Fibroblast of skin of scalp (primary cell): ENCODE measurements around the gene STX16.

Experiments
- DNase-seq: peaks from one replicate; pipeline ENCODE4 v3.0.0-alpha.2; 2013

The STX16 gene

DNA sequence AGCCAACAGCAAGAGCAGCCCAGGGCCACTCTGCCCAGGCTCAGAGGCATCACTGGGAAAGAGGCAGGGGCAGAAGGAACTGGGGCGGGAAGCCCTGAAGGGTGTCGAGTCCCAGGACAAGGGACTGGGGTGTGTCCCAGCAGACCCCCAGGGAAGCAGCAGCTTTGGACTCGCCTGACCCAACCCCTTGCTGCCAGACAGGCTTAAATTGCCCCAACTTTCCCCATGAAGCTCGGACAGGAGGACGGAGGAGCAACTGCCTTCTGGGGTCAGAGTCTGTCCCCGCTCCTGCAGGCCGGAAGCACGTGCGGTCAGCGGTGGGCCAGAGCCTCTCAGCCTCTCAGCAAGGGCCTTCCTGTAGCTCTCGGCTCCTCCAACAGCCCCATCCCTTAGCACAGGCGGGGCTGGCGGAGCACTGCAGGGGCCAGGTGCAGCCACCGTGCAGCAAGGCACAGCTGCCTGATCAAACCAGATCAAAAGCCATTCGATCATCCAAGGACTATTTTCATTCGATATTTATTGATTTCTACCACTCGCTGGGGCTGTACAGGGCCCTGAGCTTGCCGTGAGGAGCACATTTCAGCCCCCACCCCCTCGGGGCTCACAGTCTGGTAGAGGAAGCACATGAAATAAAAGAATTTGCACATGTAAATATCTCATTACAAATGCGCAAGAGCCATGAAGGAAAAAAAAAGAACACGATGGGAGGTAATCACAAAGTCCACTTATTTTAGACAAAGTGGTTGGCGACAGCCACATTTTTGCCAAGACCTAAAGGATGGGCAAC, 31.8 kb upstream of the STX16 start:
- DNase-seq: no peak

DNA sequence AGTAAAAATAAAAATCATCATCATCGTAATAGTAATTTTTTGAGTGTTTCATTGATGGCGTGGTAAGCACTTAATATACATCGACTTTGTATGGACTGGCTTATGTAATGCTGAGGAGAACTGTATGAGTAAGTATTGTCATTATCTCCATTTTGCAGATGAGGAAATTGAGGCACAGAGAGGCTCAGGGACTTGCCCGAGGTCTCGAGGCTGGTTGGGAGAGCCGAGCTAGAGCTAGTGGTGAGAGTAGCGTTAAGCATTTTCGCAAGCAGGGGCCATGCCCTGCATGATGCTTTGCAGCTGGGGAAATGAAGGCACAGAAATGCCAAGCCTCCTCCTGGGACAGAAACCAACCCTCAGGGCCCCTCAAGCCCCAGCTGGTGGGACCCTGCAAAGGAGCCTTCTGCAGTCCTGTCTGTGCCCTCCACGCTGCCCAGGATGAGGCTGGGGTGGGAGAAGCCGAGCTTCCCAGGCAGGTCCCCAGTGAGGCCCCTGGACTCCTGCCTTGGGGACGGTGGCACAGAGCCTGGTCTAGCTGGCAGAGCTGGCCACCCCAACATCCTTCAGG, 31.1 kb upstream of the STX16 start:
- DNase-seq: no peak

DNA sequence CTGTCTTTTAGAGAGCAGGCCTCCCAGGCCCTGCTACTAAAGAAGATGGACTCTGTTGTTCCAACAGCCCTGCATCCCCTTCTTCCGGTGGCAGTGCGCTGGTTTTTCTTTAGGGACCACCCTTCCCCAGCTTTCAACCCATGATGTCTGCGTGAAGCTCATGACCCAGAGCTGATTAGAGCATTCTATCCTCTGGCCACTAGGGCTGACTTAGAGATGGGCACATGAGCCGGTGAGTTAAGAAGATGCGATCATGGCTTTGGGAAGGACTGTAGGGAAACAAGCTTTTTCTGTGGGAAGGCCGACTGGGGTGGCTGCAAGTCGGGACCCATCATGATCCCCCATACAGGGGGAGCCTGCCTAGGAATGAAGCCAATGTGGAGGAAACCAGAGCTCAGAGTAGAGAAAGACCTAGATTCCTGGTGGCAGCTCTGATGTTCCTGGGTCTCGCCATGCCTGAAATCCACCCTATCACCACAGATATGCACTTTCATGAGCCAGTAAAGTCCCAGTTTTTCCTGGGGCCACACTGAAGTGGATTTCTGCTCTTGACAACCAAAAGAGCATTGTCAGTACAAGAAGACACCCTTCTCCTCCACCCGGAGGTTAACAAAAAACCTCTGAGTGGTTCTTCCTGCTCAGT, 29.1 kb upstream of the STX16 start:
- DNase-seq: no peak

DNA sequence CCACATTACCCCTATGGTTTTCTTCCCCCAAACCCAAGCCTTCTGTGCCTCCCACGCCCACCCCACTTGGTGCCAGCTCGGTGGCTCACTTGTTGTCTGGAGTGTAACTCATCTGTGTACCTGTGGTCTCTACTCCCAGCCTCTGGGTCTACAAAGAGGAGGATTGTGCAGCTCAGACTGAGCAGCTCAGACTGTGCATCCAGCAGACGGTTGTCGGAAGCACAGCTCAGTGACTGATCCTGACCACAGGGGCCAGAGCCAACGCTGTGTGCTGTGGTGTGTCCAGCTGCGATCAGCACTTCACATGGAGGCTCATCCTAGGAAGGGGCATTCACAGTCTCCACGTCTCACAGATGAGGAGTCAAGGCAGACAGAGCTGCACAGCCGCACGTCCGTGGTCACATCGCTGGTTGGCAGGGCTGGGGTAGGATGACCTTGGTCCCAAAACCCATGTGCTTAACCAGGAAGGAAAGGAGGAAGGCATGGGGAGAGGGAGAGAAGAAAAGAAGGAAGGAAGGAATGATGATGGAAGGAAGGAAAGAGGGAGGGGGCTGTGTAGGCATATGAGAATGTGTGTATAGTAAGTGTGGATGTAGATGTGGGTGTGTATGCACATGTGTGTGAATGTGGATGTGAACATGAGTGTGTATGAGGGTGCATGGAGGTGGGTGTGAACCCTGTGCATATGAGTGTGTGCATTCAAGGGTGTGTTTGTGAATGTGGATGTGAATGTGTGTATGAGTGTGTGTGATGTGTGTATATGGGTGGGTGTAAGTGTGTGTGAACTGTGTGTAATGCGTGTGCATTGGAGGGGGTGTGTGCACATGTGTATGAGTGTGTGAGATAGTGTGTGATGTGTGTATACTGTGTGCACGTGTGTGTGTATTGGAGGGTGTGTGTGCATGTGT, 28.2 kb upstream of the STX16 start:
- no peak for DNase-seq

DNA sequence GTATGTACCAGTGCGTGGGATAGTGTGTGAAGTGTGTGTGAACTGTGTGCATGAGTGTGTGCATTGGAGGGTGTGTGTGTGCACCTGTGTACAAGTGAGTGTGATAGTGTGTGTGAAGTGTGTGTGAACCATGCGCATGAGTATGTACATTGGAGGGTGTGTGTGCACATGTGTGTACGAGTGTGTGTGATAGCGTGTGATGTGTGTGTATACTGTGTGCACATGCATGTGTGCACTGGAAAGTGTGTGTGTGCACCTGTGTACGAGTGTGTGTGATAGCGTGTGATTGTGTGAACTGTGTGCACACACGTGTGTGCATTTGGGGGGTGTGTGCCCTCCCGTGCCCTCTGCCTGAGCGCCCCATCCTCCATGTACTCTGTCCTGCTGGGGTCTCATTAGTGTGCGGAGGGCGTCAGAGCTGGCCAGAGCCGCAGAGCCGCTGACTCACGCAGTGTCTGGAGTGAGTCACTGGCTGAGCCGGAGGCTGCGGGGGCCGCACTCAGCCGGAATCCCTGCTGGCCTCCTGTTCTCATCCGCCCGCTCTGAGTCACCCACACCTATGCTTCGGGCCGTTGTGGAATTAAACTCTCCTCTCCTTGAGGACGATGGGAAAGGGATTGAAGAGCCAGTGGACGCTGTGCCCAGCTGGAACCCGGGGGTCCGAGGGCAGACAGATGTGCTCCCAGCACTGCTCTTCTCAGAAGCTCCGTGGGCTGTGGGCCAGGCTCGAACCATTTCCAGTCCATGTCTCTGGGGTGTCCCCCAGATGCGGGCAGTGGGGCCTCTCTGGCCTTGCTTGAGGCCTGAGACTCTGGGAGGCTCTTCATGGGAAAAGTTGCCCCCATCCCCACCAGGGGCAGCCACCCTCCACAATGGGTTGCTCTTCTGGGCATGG, 27.3 kb upstream of the STX16 start:
- peak; percentile 93 for DNase-seq

DNA sequence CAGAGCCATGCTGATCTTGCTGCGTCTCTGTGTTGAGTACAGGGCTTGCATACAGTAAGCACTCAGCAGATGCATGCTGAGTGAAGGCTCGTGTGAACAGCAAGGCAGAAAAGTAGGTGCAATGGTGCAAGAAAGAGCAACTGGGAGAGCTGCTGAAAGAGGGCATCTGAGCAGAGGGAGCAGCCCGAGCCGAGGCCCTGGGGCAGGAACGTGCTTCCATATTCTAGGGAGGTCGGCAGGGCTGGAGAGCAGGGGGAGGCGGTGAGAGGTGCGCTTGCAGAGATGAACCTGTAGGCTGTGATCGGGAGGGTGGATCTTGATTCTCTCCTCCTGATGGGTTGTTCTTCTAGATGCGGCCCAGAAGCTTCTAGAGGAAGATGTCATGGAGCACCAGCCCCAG, 26.4 kb upstream of the STX16 start:
- no peak for DNase-seq

DNA sequence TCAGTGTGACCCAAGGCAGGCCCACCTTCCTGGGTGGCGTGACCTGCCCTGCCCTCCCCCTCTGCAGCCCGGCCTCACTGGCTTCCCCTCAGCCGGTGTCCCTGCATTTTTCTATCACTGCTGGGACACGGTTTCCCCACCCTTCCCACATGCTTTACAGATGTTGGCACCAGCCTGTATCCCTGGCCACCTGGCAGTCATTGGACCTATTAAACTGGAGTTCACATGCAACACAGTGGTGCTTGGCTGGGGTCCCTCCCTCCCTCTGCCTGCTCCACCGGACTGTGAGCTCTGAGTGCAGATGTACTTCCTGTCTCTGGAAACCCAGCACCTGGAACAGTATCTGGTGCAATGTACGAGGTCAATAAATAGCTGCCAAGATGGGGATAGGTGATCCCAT, 25.5 kb upstream of the STX16 start:
- no peak for DNase-seq

DNA sequence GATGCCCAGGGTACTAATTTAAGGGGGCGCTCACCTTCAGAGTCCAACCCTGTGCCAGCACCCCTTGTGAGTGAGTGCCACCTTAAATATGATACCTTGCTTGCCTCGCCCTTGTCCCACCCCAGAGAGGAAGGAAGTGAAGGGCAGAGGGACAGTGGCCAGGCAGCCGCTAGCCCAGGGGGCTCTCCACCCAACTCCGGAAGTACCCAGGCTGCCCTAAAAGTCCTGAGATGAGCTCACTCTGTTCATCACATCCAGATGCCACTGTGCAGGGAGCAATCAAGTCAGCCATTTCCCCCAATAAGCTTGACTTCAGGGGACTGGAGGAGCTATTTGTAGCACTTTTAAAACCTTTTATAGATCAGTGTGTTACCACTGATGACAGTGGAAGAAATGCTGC, 25.0 kb upstream of the STX16 start:
- DNase-seq: no peak

DNA sequence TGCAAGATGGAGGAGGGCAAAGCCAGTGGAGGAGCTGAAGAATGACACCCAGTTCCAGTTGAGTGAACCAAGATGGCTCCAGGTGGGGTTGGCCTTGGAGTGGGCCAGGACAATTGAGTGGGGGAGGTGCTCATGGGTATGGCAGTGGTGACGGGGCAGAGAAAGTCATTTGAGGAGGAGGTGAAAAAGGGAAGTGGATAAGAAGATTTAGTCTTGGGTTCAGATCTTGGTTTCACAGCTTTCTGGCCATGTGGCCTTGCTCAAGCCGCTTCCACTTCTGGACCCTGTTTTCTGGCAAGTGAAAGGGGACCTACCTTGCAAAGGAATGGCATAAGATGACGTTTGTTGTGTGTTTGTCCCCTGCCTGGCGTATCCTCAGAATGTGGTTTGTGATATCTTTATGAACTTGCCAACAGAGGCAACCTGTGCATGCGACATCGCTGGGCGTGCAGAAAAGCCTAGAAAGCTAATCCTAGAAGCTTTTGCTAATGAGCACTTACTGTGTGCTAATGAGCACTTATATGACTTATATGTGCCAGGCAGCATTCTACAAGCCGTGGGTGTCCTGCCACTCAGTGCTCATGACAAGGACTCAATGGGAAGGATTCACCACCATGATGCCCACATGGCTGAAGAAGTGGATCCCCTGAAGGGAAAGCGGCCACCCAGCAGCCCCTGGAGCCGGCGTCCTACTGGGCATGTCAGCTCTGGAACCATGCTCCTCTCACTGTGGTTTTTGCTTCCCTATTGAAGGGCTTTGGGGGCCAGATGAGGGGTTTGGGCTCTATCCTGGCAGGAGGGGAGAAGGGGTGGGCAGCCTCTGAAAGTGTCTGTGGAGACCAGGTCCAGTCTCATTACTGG, 23.6 kb upstream of the STX16 start:
- DNase-seq: no peak

DNA sequence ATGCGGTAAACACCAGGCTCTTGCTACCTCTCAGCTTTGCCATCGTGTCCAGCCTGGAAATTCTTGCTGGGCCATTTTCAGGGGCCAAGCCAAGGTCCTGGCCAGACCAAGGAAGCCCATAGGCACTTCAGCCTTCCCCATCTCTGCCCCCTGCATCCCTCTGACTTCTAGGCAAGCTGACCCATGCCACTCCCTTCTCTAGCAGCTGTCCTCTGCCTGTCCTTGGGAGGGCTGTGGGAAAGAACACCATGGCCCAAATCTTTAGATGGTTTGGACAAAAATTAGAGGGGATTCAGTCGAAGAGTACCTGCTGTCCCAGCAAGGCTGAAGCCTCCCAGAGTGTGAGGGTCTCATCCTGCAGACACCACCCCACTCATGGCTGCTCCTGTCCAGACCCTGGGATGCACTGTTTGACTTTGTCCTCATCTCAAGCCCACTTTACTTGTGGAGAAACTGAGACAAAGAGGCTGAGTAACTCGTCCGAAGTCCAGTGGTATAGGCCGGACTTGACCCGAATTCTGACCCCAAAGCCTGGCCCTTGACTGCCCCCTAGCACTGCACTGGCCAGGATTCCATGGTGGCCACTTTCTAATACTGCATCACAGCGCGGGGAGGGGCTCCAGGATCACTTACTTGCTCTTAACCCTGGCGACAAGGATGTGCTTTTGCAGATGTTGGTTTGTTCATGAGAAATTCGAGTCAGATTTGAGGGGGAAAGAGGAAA, 22.4 kb upstream of the STX16 start:
- DNase-seq: no peak

DNA sequence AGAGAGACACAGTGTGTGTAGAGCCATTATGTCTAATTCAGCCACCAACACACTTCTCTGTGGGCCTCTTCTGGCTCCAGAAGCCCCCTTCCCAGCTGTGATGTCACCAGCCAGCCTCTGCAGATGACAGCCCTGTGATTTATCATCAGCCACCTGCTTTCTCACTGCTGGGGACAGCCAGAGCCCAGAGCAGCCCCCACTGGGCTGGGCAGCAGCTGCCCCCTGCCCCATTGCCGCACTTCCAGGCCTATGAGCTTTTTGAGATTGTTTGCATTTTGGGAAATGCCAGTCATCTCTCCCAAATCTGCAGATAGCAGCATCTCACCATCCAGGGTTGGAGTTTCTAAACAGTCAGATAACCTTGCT, 21.9 kb upstream of the STX16 start:
- no peak for DNase-seq

DNA sequence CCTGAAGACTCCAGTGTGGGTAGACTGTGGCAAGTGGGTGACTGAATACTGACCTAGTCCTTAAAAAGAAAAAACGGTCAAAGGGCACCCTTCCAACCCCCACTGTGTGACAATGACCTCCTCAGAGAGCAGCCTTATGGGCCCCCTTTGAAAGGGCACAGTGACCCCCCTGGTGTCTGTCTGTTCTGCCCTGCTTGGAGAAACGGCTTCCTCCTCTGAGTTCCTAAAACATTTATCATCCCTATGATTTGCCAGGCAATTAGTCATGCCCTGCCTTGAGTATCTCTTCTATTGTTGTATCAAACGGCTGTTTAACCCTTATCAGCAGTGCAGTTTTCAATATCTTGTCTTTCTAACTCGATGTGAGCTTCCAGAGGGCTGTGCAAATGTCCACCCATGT, 21.0 kb upstream of the STX16 start:
- peak; percentile 71 for DNase-seq

DNA sequence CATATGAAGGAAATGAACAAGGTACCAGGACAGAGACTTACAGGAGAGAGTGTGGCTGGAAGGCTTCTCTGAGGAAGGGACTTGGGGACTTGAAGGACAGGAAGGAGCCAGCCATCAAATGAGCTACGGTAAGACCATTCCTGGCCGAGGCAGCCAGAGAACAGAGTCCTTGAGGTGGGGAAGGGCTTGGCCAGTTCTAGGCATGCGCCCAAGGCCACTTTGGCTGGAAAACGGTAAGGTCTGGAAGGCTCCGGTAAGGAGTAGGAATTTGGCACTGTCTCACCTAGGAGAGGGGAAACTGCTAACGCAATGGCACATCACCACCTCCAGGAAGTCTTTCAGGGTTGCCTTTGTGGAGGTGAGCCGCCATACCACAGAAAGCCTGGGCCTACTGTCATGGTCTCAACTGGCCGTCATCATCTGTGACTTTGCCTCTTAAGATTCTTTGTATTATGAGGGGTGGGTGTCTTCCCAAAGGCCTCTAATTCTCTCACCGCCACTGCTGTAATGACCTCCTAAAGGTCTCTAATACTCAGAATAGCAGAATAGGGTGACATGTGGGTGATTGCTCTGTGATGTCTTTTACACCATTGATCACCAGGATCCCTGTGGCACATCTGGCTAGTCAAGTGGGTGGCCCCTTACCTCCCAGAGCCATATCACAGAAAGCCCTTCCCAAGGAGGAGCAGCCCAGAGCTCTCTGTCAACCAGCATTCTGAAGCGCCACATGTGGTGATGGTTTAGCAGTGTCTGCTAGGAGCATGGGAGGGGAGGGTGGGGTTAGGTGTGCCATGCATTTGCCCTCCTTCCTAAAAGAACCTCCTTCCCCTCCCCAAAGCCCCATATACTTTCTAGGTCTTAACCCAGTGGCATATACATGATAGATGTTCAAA, 17.7 kb upstream of the STX16 start:
- DNase-seq: no peak

DNA sequence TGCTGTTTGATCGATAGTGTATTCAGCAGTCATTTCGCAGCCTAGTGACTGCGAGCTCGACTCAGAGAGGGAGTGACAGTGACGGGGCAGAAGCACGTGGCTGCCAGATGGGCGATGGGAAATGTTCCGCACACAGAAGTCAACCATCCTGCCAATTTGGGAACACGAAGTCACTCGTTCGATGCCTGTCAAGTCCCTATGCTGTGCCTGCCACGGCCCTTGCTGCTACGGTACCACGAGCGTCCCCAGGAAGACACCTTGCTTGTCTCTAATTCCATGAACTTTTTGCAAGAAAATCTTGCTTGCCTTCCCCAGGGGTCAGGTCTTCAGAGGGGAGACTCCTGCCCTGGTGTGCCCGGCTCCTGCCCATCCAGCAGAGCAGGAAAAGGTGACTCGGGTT, 17.0 kb upstream of the STX16 start:
- no peak for DNase-seq

DNA sequence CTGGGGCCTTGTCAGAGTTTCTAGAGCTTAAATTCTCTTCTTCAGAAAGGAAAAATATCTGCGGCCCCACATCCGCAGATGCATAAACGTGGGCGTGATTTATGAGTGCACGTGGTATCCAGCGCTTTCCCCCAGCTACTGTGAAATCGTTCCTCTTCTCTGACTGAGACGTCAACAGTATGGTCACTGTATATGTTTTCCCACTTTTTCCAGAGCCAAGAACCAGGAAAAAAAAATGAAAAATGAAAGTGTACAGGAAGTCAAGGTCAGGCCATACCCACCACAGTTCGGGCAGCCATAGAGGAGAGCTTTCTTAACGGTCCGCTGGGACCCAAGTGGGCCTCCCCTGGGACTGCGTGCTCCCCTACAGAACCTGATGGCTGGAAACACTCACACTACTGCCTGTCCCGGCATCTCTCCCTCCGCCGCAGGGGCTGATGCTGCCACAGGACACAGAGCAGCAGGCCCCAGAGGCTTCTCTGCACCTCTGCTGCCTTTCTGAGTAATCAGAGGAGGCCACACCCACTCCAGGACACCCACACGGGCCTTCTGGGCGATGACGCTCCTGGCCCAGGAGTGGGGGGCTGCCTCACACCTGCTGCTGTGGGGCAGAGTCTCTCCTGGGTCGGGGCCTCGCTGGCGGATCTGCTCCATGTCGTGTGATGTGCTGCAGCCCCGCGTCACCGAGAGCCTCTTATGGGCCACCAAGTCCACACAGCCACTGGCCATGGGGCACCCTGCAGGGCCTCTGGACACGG, 16.4 kb upstream of the STX16 start:
- peak; percentile 33 for DNase-seq

DNA sequence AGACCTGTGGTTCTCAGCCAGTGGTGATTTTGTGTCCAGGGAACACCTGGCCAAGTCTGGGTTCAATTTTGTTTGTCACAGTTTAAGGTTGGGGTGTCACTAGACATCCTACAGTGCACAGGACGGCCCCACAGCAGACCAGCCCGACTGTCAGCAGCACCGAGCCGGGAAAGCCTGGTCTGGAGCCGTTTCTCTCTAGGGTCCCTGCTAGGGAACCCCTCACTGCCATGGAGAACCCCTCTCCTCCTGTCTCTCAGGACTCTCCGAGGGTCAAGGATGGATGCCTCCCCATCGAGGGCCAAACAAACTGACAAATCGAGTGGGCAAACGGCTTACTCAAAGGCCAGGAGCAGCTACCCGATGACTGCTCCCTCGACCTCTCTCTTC, 15.8 kb upstream of the STX16 start:
- no peak for DNase-seq

DNA sequence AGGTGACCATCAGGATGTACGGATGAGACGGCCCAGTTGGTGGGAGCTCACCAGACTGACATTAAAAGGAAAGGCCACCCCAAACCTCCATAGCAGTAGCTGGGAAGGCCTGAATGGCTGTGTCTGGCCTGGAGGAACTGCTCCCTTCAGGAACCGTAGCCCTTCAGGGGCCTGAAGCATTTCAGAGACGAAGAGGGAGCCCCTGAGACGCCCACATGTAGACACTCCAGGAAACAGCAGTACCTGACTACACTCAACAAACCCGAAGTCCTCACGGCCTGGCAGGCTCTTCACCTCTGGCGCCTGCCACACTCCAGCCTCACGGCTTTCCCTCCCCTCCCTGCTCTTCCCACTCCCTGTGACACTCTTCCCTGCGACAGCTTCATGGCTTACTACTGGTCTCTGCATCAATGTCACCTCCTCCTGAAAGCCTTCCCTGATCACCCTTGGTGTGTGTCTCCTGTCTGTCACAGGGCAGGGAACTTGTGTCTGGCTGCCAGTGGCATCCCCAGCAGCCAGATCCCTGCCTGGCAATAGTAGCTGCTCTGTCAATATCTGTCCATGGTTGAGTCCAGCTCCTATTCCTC, 14.6 kb upstream of the STX16 start:
- no peak for DNase-seq

DNA sequence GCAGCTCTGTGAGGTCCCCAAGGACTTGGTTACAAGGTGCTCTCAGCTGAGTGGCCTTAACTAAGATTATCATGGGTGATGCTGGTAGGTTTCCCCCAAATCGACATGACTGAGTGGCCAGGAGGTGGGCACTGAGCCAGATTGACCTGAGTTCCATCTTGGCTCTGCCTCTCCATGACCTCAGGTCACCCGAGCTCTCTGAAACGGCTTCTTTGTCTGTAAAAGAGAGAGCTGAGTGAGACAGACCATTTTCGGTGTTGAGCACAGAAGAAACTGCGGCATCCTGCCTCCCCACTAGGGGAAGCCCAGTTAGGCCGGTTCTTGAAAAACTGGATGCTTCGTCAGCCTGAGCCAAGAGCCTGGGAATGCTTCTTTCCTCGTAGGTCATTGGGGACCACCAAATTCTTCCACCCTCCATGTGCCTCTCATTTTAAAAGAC, 14.1 kb upstream of the STX16 start:
- no peak for DNase-seq
